Neural cell (in vitro differentiated cells): Measurements from ENCODE around the gene FAM9C. TPM values are rescaled to one million over a fixed set of nuclear protein-coding genes. Genes with fewer than 3 reads are reported as not detected.

ENCODE experiments used
- H2AFZ ChIP-seq: fragments of 200-600, 300-800 bp; sonication (generic), shearing (Covaris generic); 2 replicates; pipeline ENCODE4 v1.6.0; 2014; ENCODE audit warnings: low read depth, mild to moderate bottlenecking, antibody characterized with exemption, low read length, moderate library complexity
- H3F3A ChIP-seq: fragments of 200-600 bp; shearing (Covaris generic); 2 replicates; pipeline ENCODE4 v1.6.1; 2016; ENCODE audit warnings: mild to moderate bottlenecking, moderate library complexity, mixed read lengths, antibody characterized with exemption, low read length; ENCODE audit not compliant: insufficient read depth, poor library complexity, severe bottlenecking
- H3K27ac ChIP-seq: fragments of 200-600, 300-800 bp; sonication (generic), shearing (Covaris generic); 2 replicates; pipeline ENCODE4 v1.5.1; 2014; ENCODE audit warnings: mild to moderate bottlenecking, low read length, moderate library complexity
- H3K27me3 ChIP-seq: fragments of 300-800, 200-600 bp; sonication (generic), shearing (Covaris generic); 2 replicates; pipeline ENCODE4 v1.6.0; 2014; ENCODE audit warnings: mild to moderate bottlenecking, low read depth, low read length, moderate library complexity; ENCODE audit not compliant: insufficient read depth
- H3K36me3 ChIP-seq: fragments of 300-800, 200-600 bp; sonication (generic), shearing (Covaris generic); 2 replicates; pipeline ENCODE4 v1.5.1; 2014; ENCODE audit warnings: mild to moderate bottlenecking, antibody characterized with exemption, low read length, moderate library complexity; ENCODE audit not compliant: insufficient read depth
- H3K4me2 ChIP-seq: fragments of 300-800, 200-600 bp; sonication (generic), shearing (Covaris generic); 2 replicates; pipeline ENCODE4 v1.6.0; 2014; ENCODE audit warnings: mild to moderate bottlenecking, low read length
- H3K4me3 ChIP-seq: fragments of 300-800, 200-600 bp; sonication (generic), shearing (Covaris generic); 2 replicates; pipeline ENCODE4 v1.5.1; 2014; ENCODE audit warnings: mild to moderate bottlenecking, low read length, moderate library complexity
- H3K79me2 ChIP-seq: fragments of 200-600 bp; shearing (Covaris generic); replicated peaks from 2 replicates; pipeline ENCODE4 v1.6.0; 2014; ENCODE audit warnings: mild to moderate bottlenecking, low read length, moderate library complexity; ENCODE audit not compliant: insufficient read depth
- H3K9ac ChIP-seq: fragments of 300-800, 200-600 bp; sonication (generic), shearing (Covaris generic); 2 replicates; pipeline ENCODE4 v1.6.1; 2016; ENCODE audit warnings: mild to moderate bottlenecking, low read length, mixed read lengths
- H3K9me2 ChIP-seq: fragments of 200-600 bp; shearing (Covaris generic); 2 replicates; pipeline ENCODE4 v1.6.1; 2016; ENCODE audit warnings: mild to moderate bottlenecking, low read length, mixed read lengths; ENCODE audit not compliant: insufficient read depth
- H3K9me3 ChIP-seq: fragments of 200-600, 300-800 bp; sonication (generic), shearing (Covaris generic); 2 replicates; pipeline ENCODE4 v1.6.1; 2016; ENCODE audit warnings: mild to moderate bottlenecking, mixed run types, low read length, moderate library complexity, mixed read lengths
- H4K20me1 ChIP-seq: fragments of 200-600 bp; shearing (Covaris generic); 2 replicates; pipeline ENCODE4 v1.6.1; 2016; ENCODE audit warnings: mild to moderate bottlenecking, mixed run types; ENCODE audit not compliant: insufficient read depth
- EP300 ChIP-seq: fragments of 450-650 bp; conservative IDR thresholded peaks from 2 replicates; pipeline ENCODE4 v1.6.1; 2014; ENCODE audit warnings: antibody characterized with exemption, mild to moderate bottlenecking, moderate library complexity; ENCODE audit not compliant: poor library complexity, severe bottlenecking
- EZH2 ChIP-seq: fragments of 200-600, 300-800 bp; shearing (Covaris generic), sonication (generic); IDR thresholded peaks from 2 replicates; pipeline ENCODE4 v1.6.1; 2014; ENCODE audit warnings: antibody characterized with exemption, low read length, borderline replicate concordance, mild to moderate bottlenecking; ENCODE audit not compliant: insufficient read depth, poor library complexity, severe bottlenecking
- MXI1 ChIP-seq: fragments of 450-650 bp; conservative IDR thresholded peaks from 2 replicates; pipeline ENCODE4 v1.6.1; 2014; ENCODE audit warnings: antibody characterized with exemption, mild to moderate bottlenecking; ENCODE audit not compliant: poor library complexity, severe bottlenecking
- POLR2AphosphoS5 ChIP-seq: IDR thresholded peaks from 2 replicates; pipeline ENCODE4 v1.6.1; 2012
- RAD21 ChIP-seq: fragments of 450-650 bp; conservative IDR thresholded peaks from 2 replicates; pipeline ENCODE4 v1.6.1; 2014; ENCODE audit warnings: antibody characterized with exemption, mild to moderate bottlenecking, moderate library complexity
- SMC3 ChIP-seq: fragments of 450-650 bp; conservative IDR thresholded peaks from 2 replicates; pipeline ENCODE4 v1.6.1; 2014; ENCODE audit warnings: antibody characterized with exemption, mild to moderate bottlenecking, moderate library complexity; ENCODE audit not compliant: poor library complexity
- TAF1 ChIP-seq: IDR thresholded peaks from 2 replicates; pipeline ENCODE4 v1.6.1; 2012; ENCODE audit warnings: low read depth
- polyA plus RNA-seq: library from polyadenylated mRNA; depleted of rRNA; stranded (reverse); fragments of >200 nt; gene quantifications from 2 replicates; pipeline ENCODE4 v1.2.3, GENCODE V29; 2014
- TF ChIP-seq, protein P1 (sequence below): fragments of 450-650 bp; IDR thresholded peaks from 2 replicates; pipeline ENCODE4 v1.5.1; 2014; ENCODE audit warnings: antibody characterized with exemption, mild to moderate bottlenecking, moderate library complexity; ENCODE audit not compliant: poor library complexity, severe bottlenecking
- TF ChIP-seq, protein P2 (sequence below): IDR thresholded peaks from 2 replicates; pipeline ENCODE4 v1.6.1; 2012; ENCODE audit warnings: borderline replicate concordance

FAM9C gene
- polyA plus RNA-seq, 1 donor from 2014 or later, result not detected

DNA sequence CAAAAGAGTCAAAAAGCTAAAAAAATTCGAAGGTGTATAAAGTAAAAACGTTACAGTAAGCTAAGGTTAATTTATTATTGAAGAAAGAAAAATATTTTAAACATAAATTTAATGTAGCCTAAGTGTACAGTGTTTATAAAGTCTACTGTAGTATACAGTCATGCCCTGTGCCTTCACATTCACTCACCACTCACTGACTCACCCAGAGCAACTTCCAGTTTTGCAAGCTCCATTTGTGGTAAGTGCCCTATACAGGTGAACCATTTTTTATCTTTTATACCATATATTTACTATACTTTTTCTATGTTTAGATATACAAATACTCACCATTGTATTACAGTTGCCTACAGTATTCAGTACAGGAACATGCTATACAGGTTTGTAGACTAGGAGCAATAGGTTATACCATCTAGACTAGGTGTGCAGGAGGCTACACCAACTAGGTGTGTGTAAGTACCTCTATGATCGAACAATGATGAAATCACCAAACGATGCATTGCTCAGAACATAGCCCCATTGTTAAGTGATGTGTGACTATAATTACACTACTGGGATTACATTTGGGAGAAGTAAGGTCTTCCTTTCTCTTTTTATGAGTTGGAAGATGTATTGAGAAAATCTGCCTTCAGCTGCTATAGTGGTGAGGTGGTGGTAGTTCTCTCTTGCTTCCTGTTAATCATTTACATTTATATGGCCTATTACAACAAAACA, 42.3 kb downstream of the FAM9C start:
- no peak overlapping the region for H3K27ac ChIP-seq
- no peak overlapping the region for H3K9ac ChIP-seq
- H3K9me2 ChIP-seq, result no peaks in the 10 kb centered on the region
- no peak overlapping the region for H2AFZ ChIP-seq
- no peaks in the 10 kb centered on the region for H3K9me3 ChIP-seq
- no peaks in the 10 kb centered on the region for H3K36me3 ChIP-seq
- no peaks in the 10 kb centered on the region for H3K27me3 ChIP-seq
- H3K4me2 ChIP-seq, result no peak overlapping the region
- H3F3A ChIP-seq, result no peaks in the 10 kb centered on the region
- TF ChIP-seq EZH2 (no peak), TAF1 (no peak)
- TF ChIP-seq, protein P1, sequence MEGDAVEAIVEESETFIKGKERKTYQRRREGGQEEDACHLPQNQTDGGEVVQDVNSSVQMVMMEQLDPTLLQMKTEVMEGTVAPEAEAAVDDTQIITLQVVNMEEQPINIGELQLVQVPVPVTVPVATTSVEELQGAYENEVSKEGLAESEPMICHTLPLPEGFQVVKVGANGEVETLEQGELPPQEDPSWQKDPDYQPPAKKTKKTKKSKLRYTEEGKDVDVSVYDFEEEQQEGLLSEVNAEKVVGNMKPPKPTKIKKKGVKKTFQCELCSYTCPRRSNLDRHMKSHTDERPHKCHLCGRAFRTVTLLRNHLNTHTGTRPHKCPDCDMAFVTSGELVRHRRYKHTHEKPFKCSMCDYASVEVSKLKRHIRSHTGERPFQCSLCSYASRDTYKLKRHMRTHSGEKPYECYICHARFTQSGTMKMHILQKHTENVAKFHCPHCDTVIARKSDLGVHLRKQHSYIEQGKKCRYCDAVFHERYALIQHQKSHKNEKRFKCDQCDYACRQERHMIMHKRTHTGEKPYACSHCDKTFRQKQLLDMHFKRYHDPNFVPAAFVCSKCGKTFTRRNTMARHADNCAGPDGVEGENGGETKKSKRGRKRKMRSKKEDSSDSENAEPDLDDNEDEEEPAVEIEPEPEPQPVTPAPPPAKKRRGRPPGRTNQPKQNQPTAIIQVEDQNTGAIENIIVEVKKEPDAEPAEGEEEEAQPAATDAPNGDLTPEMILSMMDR, result no peak
- H3K4me3 ChIP-seq, result no peak overlapping the region
- H4K20me1 ChIP-seq, result no peaks in the 10 kb centered on the region
- no peaks in the 10 kb centered on the region for H3K79me2 ChIP-seq

DNA sequence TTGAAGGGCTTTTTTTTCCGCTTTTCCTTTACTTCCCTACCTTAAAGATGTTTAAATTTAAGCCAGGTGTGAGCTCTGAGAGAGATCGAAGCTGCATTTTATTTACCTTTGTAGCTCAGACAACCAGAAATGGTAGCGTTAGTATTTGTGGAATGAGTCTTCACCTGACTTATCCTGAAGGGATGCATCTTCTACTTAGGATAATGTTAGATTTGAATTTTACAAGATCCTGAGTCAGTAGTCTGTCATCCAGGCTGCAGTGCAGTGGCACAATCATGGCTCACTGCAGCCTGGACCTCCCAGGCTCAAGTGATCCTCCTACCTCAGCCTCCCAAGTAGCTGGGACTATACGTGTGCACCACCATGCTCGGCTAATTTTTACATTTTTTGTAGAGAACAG, 43.3 kb downstream of the FAM9C start:
- Histone ChIP-seq H3K27ac (no peak overlapping the region), H3K4me2 (no peak overlapping the region), H4K20me1 (no peaks in the 10 kb centered on the region), H3K27me3 (no peaks in the 10 kb centered on the region), H3K79me2 (no peaks in the 10 kb centered on the region), H3K9me2 (no peaks in the 10 kb centered on the region), H3K4me3 (no peak overlapping the region), H3F3A (no peaks in the 10 kb centered on the region), H3K9ac (no peak overlapping the region), H3K36me3 (no peaks in the 10 kb centered on the region), H2AFZ (no peak overlapping the region), H3K9me3 (no peaks in the 10 kb centered on the region)
- TF ChIP-seq RAD21 (no peak), TAF1 (no peak), POLR2AphosphoS5 (no peak), EZH2 (no peak), MXI1 (no peak), EP300 (no peak), SMC3 (no peak)
- TF ChIP-seq, protein P2, sequence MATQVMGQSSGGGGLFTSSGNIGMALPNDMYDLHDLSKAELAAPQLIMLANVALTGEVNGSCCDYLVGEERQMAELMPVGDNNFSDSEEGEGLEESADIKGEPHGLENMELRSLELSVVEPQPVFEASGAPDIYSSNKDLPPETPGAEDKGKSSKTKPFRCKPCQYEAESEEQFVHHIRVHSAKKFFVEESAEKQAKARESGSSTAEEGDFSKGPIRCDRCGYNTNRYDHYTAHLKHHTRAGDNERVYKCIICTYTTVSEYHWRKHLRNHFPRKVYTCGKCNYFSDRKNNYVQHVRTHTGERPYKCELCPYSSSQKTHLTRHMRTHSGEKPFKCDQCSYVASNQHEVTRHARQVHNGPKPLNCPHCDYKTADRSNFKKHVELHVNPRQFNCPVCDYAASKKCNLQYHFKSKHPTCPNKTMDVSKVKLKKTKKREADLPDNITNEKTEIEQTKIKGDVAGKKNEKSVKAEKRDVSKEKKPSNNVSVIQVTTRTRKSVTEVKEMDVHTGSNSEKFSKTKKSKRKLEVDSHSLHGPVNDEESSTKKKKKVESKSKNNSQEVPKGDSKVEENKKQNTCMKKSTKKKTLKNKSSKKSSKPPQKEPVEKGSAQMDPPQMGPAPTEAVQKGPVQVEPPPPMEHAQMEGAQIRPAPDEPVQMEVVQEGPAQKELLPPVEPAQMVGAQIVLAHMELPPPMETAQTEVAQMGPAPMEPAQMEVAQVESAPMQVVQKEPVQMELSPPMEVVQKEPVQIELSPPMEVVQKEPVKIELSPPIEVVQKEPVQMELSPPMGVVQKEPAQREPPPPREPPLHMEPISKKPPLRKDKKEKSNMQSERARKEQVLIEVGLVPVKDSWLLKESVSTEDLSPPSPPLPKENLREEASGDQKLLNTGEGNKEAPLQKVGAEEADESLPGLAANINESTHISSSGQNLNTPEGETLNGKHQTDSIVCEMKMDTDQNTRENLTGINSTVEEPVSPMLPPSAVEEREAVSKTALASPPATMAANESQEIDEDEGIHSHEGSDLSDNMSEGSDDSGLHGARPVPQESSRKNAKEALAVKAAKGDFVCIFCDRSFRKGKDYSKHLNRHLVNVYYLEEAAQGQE, result no peak
- TF ChIP-seq, protein P1, result no peak
